Sigmoid colon (tissue), 4 donors: ENCODE results near the gene PTGIS.

Experiments used
- EP300 ChIP-seq, 4 donors: sonication (generic); formaldehyde crosslinking; IDR thresholded peaks; one replicate each; pipeline ENCODE4 v1.6.1; 2017; ENCODE audit warnings: antibody characterized with exemption in 4 of 4
- POLR2A ChIP-seq, 2 donors: fragments of 450-650 bp; IDR thresholded peaks; one replicate each; pipeline ENCODE4 v1.6.1; 2016; ENCODE audit warnings: antibody characterized with exemption in 2 of 2, mild to moderate bottlenecking in 2 of 2, moderate library complexity in 2 of 2
- TF ChIP-seq, protein P1 (sequence below), 4 experiments: fragments of 450-650 bp in 3 of 4; fragments of 200-600 bp in 1 of 4; IDR thresholded peaks; one replicate each; pipeline ENCODE4 v1.5.1; 2016 to 2019; ENCODE audit warnings: antibody characterized with exemption in 4 of 4, mild to moderate bottlenecking in 3 of 4, moderate library complexity in 2 of 4

GRCh38 chr20:49570161-49570827 lies 2.4 kb upstream of the PTGIS start:
- no peak for TF ChIP-seq POLR2A (IDR thresholded peaks at IDR 0.05)
- TF ChIP-seq, protein P1, sequence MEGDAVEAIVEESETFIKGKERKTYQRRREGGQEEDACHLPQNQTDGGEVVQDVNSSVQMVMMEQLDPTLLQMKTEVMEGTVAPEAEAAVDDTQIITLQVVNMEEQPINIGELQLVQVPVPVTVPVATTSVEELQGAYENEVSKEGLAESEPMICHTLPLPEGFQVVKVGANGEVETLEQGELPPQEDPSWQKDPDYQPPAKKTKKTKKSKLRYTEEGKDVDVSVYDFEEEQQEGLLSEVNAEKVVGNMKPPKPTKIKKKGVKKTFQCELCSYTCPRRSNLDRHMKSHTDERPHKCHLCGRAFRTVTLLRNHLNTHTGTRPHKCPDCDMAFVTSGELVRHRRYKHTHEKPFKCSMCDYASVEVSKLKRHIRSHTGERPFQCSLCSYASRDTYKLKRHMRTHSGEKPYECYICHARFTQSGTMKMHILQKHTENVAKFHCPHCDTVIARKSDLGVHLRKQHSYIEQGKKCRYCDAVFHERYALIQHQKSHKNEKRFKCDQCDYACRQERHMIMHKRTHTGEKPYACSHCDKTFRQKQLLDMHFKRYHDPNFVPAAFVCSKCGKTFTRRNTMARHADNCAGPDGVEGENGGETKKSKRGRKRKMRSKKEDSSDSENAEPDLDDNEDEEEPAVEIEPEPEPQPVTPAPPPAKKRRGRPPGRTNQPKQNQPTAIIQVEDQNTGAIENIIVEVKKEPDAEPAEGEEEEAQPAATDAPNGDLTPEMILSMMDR (IDR thresholded peaks at IDR 0.05), result no peak
- TF ChIP-seq EP300 (IDR thresholded peaks at IDR 0.05), result no peak
